ENCODE data around the gene SLC25A18. TPM values are rescaled to one million over a fixed set of nuclear protein-coding genes. Genes with fewer than 3 reads are reported as not detected.

SLC25A18 gene
- polyA plus RNA-seq, 1 experiment: not detected

- ChIA-PET POLR2A (no interaction called here), CTCF (no interaction called here)
- no peak overlapping the region for H3K27ac ChIP-seq (ENCODE audit: low read depth, low read length)
- H3K4me3 ChIP-seq (ENCODE audit: low read depth, low read length): no peak overlapping the region
- no peak for TF ChIP-seq CTCF (IDR thresholded peaks at IDR 0.05; ENCODE audit: low read depth, low read length)
- no peaks in the 10 kb centered on the region for H3K9me3 ChIP-seq (ENCODE audit: control insufficient read depth, insufficient read depth, low read length)
- no peaks in the 10 kb centered on the region for H3K27me3 ChIP-seq (ENCODE audit: control insufficient read depth, insufficient read depth, low read length)
- DNase-seq (ENCODE audit: low read depth, low spot score): no peak
Measured at GRCh38 chr22:17581631-17582030, 18.3 kb downstream of the SLC25A18 start.

- H3K27me3 ChIP-seq (ENCODE audit: control insufficient read depth, insufficient read depth, low read length): no peaks in the 10 kb centered on the region
- TF ChIP-seq CTCF (IDR thresholded peaks at IDR 0.05; ENCODE audit: low read depth, low read length): no peak
Measured at GRCh38 chr22:17583151-17583550, 19.9 kb downstream of the SLC25A18 start.

GRCh38 chr22:17586831-17587440, 23.6 kb downstream of the SLC25A18 start:
- Histone ChIP-seq H3K27me3 (ENCODE audit: control insufficient read depth, insufficient read depth, low read length) (no peaks in the 10 kb centered on the region), H3K4me3 (ENCODE audit: low read depth, low read length) (no peak overlapping the region), H3K27ac (ENCODE audit: low read depth, low read length) (no peak overlapping the region), H3K9me3 (ENCODE audit: control insufficient read depth, insufficient read depth, low read length) (no peaks in the 10 kb centered on the region)
- ChIA-PET POLR2A (no interaction called here), CTCF (no interaction called here)
- TF ChIP-seq CTCF (IDR thresholded peaks at IDR 0.05; ENCODE audit: low read depth, low read length): no peak
- no peak for DNase-seq (ENCODE audit: low read depth, low spot score)

More at GRCh38 chr22:17583151-17583550, 19.9 kb downstream of the SLC25A18 start:
- DNase-seq (ENCODE audit: low read depth, low spot score): no peak
- POLR2A ChIA-PET: no interaction called here
- Histone ChIP-seq H3K27ac (ENCODE audit: low read depth, low read length) (no peak overlapping the region), H3K4me3 (ENCODE audit: low read depth, low read length) (no peak overlapping the region), H3K9me3 (ENCODE audit: control insufficient read depth, insufficient read depth, low read length) (no peaks in the 10 kb centered on the region)
- CTCF ChIA-PET: no interaction called here

- no peak for TF ChIP-seq CTCF (IDR thresholded peaks at IDR 0.05; ENCODE audit: low read depth, low read length)
- Histone ChIP-seq H3K9me3 (ENCODE audit: control insufficient read depth, insufficient read depth, low read length) (no peaks in the 10 kb centered on the region), H3K4me3 (ENCODE audit: low read depth, low read length) (no peak overlapping the region), H3K27me3 (ENCODE audit: control insufficient read depth, insufficient read depth, low read length) (no peaks in the 10 kb centered on the region), H3K27ac (ENCODE audit: low read depth, low read length) (no peak overlapping the region)
- DNase-seq (ENCODE audit: low read depth, low spot score): no peak
- ChIA-PET CTCF (no interaction called here), POLR2A (no interaction called here)
Measured at GRCh38 chr22:17587629-17588028, 24.3 kb downstream of the SLC25A18 start.

GRCh38 chr22:17588606-17589005, 25.3 kb downstream of the SLC25A18 start:
- CTCF ChIA-PET: no interaction called here
- POLR2A ChIA-PET: interaction anchor here (0.7 to 1.1 kb wide), 2 partner anchors 11 to 41 kb away, joined by 3 to 4 read pairs; no protein-coding TSS in a partner anchor
- no peak for DNase-seq (ENCODE audit: low read depth, low spot score)
- Histone ChIP-seq H3K4me3 (ENCODE audit: low read depth, low read length) (no peak overlapping the region), H3K27ac (ENCODE audit: low read depth, low read length) (no peak overlapping the region), H3K9me3 (ENCODE audit: control insufficient read depth, insufficient read depth, low read length) (no peaks in the 10 kb centered on the region), H3K27me3 (ENCODE audit: control insufficient read depth, insufficient read depth, low read length) (no peaks in the 10 kb centered on the region)
- TF ChIP-seq CTCF (IDR thresholded peaks at IDR 0.05; ENCODE audit: low read depth, low read length): no peak

Data from AG04450 (cell line).